Measurements from ENCODE around the gene TLL1. TPM values are rescaled to one million over a fixed set of nuclear protein-coding genes. Genes with fewer than 3 reads are reported as not detected.

Gene TLL1
- total RNA-seq, 1 experiment from 2014 or later = 0.41 TPM

- Histone ChIP-seq H3K27me3 (ENCODE audit: control insufficient read depth, insufficient read depth, low read length) (no peaks in the 10 kb centered on the region), H3K4me3 (ENCODE audit: low read depth in 2 of 2, low read length in 2 of 2) (no peak overlapping the region), H3K36me3 (ENCODE audit: control insufficient read depth, insufficient read depth, low read length) (no peaks in the 10 kb centered on the region), H3K9me3 (ENCODE audit: control insufficient read depth, insufficient read depth, low read depth, low read length) (no peaks in the 10 kb centered on the region), H3K27ac (ENCODE audit: low read length) (no peak overlapping the region), H3K4me1 (ENCODE audit: control insufficient read depth, insufficient read depth, low read length) (no peaks in the 10 kb centered on the region)
- POLR2A ChIA-PET = no interaction called here
- TF ChIP-seq POLR2AphosphoS5 (IDR thresholded peaks at IDR 0.05; ENCODE audit: low read depth, low read length) (no peak), CTCF (IDR thresholded peaks at IDR 0.05) (no peak), TCF7L2 (IDR thresholded peaks at IDR 0.05; ENCODE audit: low read depth, low read length) (no peak), REST (IDR thresholded peaks at IDR 0.05; ENCODE audit: insufficient read depth in 1 of 2, low read depth in 2 of 2, low read length in 1 of 2) (no peak), SIN3A (IDR thresholded peaks at IDR 0.05; ENCODE audit: borderline replicate concordance, insufficient read depth, low read depth, low read length) (no peak)
- CTCF ChIA-PET = no interaction called here
- intact Hi-C loops (cut with micrococcal nuclease; ENCODE audit: unreplicated experiment) = no loop called here
- ATAC-seq = no peak
- in situ Hi-C loops (cut with HindIII; ENCODE audit: low pct_unique_long_range_greater_than_20kb, low sequenced_read_pairs) = no loop called here
- BruUV-seq (replicated peaks) = no TSS peak
- DNase-seq (ENCODE audit: low read depth, low spot score) = no peak
These were observed 255.4 kb downstream of the TLL1 start for GRCh38 chr4:166128403-166128802.

- Histone ChIP-seq H3K36me3 (ENCODE audit: control insufficient read depth, insufficient read depth, low read length) (no peaks in the 10 kb centered on the region), H3K27me3 (ENCODE audit: control insufficient read depth, insufficient read depth, low read length) (no peaks in the 10 kb centered on the region), H3K4me3 (ENCODE audit: low read depth in 2 of 2, low read length in 2 of 2) (no peak overlapping the region), H3K27ac (ENCODE audit: low read length) (no peak overlapping the region), H3K4me1 (ENCODE audit: control insufficient read depth, insufficient read depth, low read length) (no peaks in the 10 kb centered on the region), H3K9me3 (ENCODE audit: control insufficient read depth, insufficient read depth, low read depth, low read length) (no peaks in the 10 kb centered on the region)
- POLR2A ChIA-PET = no interaction called here
- in situ Hi-C loops (cut with HindIII; ENCODE audit: low pct_unique_long_range_greater_than_20kb, low sequenced_read_pairs) (no loop called here), intact Hi-C loops (cut with micrococcal nuclease; ENCODE audit: unreplicated experiment) (no loop called here)
- no peak for ATAC-seq
- CTCF ChIA-PET = no interaction called here
- no peak for TF ChIP-seq POLR2AphosphoS5 (IDR thresholded peaks at IDR 0.05; ENCODE audit: low read depth, low read length)
- no peak for TF ChIP-seq REST (IDR thresholded peaks at IDR 0.05; ENCODE audit: insufficient read depth in 1 of 2, low read depth in 2 of 2, low read length in 1 of 2)
- no peak for TF ChIP-seq CTCF (IDR thresholded peaks at IDR 0.05)
- no peak for TF ChIP-seq TCF7L2 (IDR thresholded peaks at IDR 0.05; ENCODE audit: low read depth, low read length)
- no peak for TF ChIP-seq SIN3A (IDR thresholded peaks at IDR 0.05; ENCODE audit: borderline replicate concordance, insufficient read depth, low read depth, low read length)
- DNase-seq (ENCODE audit: low read depth, low spot score) = no peak
- BruUV-seq (replicated peaks) = no TSS peak
These were observed 261.2 kb downstream of the TLL1 start for GRCh38 chr4:166134285-166134684.

All from Panc1 (cell line).